Activated naive CD4-positive, alpha-beta T cell treated with anti-CD3 and anti-CD28 coated beads, Interleukin-2, amount 10 ng/mL, durations not matched to agents 5 hours and 36 hours (primary cell): ENCODE measurements around the gene SMPD3. TPM values are rescaled to one million over a fixed set of nuclear protein-coding genes. Genes with fewer than 3 reads are reported as not detected.

Source experiments
- total RNA-seq, 2 experiments: library from RNA; stranded (reverse); gene quantifications; one replicate each; pipeline ENCODE4 v1.2.3, GENCODE V29; 2021

Gene SMPD3
- 1 to 10 TPM; 3.2 to 3.9 TPM for total RNA-seq

DNA sequence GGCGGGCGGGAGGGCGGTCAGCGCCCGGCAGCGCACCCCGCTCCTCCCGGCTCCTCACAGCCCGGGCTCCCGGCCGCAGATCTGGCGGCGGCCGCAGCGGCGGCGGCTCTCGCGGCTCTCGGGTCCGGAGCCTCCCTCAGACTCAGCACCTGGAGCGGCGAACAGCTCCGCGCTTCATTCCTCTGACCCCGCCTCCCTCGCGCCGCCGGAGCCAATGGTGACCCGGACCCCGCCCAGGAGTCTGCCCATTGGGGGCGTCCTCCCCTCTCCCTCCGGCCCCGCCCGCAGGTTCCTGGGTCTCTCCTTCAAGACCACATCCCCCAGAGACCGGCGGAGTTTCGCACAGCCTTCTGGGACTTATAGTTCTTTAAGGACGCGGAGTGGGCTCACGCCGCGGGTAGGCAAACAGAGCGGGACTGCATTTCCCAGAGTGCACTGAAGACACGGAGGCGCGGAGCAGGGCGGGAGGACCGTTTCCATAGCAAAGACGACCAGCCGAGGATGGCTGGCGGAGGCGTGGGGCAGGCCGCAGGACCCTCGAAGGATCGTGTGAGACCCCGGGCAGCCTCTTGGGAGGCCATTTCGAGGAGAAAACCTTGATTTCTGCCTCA lies at the start of gene SMPD3:
SMPD3 (minus strand) TSS at position 149 of the 611 bp plus-strand sequence. CDS start 76,327 bp downstream, outside the sequence.

DNA sequence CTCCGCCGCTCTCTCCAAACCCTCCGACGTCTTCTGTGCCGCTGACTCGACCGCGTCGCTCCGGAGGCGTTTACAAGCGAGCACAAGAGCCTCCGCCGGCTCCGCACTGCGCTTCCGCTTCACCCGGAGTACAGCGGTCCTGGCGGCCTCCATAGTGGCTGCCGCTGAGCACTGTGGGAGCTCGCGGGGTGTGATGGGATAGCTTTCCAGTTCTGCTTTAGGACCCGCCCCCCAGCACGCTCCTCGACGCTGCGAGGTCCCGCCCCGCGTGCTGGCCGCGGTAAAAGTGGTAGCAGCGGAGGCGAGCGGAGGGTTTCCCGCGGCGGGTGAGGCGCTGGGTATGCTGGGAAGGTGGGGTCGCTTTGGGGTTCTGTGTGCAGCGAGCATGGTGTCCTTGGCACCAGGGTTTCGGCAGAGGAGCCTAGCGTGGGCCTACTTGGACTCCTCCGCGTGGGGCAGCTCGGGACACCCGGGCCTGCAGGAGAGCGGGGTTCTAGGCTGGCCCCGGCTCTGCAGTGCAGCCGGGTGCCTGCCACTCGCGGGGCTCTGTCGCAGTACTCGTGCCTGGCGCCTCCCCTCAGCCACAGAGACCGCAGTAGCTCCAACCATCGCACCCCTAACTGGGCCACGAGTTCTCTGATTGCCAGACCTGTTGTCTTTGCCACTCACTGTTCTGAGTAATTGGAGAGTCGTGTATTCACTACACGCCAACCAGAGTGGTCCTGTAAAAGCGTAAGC lies 137.4 kb downstream of the SMPD3 start, which contains the start of the genes PRMT7 and SLC7A6OS:
PRMT7 (plus strand) TSS at position 246 of the 738 bp plus-strand sequence. CDS start 4,961 bp downstream, outside the sequence.
SLC7A6OS (minus strand) TSS at position 173 of the 738 bp plus-strand sequence; CDS start at position 153, 20 bp downstream.

Other genes with a start within 250 kb of the SMPD3 start
- gene ESRP2, start 212.4 kb downstream of the SMPD3 start, total RNA-seq = under 1 TPM in 1 of 2 experiments, not detected in 1; 0.07 TPM
- gene PLA2G15, start 203.1 kb downstream of the SMPD3 start, total RNA-seq = 1 to 10 TPM; 8.8 to 9.2 TPM
- gene SLC7A6, start 184.0 kb downstream of the SMPD3 start, total RNA-seq = 100 to 1,000 TPM; 112 TPM
- 10 to 100 TPM; 30.5 to 31.9 TPM for gene SLC7A6OS, start 137.6 kb downstream of the SMPD3 start, total RNA-seq
- gene PRMT7, start 137.5 kb downstream of the SMPD3 start, total RNA-seq = 10 to 100 TPM; 57.1 to 62.3 TPM
- gene ZFP90, start 90.8 kb upstream of the SMPD3 start, total RNA-seq = 10 to 100 TPM; 39.2 to 42.6 TPM
- under 1 TPM in 1 of 2 experiments, not detected in 1; 0.25 TPM for gene CDH3, start 196.8 kb upstream of the SMPD3 start, total RNA-seq